HG03378 (cell line): ENCODE results near the gene PALLD.
"Not testable (repeated sequence)": the region's sequence is repeated elsewhere in the genome, so short reads cannot be mapped to it uniquely, and the experiment has no call there.

ENCODE experiments used
- ATAC-seq: cut with Tn5 transposase; IDR thresholded peaks from one replicate; pipeline ENCODE4 v1.9.1; 2021; ENCODE audit warnings: mild to moderate bottlenecking, moderate library complexity; ENCODE audit not compliant: unreplicated experiment

Gene PALLD

DNA sequence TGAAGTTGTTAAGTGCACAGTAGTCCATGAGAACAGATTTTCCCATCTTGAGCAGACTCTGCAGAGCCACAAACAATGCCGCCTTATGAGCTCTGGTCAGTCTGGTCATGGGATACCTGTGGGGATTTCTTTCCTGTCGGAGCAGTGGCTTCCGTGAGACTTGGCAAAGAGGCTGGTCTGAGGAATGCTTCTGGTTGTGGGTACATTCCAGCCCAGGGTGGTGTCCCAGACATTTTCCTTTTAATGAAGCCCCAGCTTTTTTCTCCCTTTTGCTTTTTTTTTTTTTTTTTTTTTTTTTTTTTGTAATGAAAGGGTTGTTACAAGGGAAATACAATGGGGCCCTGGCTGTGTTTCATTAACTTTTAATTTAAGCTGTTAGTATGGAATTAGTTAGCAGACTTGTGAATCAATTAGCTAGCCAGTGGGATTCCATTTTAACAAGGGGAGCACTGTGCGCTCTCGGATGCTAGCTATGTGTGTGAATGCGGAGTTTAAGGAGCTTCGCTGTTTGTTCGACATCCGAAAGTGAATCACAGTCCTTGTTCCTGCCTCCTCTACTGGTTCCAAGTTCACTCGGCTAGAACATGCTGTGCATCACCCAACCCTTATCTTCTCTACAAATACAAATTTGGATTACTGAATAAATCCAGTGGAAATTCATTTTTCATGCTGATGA lies 288.1 kb downstream of the PALLD start:
- no peak for ATAC-seq

DNA sequence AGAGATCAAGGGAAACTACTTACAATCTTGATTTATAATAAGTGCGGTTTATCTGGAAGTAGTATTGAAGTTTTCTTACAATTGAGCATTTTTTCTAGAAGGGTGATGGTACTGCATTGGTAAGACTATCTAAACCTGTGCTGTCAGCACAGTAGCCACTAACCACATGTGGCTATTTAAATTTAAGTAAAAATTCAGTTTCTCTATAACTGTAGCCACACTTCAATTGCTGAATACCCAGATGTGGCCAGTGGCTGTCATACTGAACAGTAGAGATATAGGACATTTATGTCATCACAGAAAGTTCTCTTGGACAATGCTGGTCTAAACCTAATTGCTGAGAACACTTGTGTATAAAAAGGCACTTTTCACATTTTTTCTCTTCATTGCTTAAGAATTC lies 290.5 kb downstream of the PALLD start:
- ATAC-seq = no peak

DNA sequence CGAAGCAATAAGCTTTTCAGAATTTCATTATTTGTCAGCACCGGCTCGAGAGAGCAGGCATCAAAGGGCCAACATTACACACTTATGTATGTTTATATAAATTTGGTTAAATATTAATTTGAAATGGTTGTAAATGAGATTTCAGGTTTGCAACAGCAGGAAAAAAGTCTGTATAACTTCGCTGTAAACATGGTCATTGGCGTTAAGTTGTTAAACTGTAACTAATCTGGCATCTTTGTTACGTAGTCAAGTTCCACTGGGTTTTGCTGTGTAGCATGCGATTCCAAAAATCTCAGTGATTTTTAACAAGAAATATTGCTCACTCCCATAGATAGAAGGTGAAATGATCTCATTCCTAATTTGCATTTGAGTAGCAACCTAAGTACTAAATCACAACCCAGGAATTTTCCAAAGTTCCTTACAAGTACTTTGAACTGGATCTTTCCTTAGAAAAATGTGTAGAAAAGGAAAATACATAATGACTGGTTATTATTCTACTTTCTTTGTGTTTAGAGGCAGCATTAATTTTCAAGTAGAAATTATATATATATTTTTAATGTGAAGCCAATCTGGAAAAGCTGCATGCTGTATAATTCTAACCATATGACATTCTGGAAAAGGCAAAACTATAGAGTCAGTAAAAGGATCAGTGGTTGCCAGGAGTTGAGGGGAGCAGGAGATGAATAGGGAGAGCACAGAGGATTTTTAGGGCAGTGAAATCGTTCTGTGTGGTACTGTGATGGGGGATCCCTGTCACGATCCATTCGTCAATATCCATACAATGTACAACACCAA lies 291.1 kb downstream of the PALLD start:
- ATAC-seq = no peak

DNA sequence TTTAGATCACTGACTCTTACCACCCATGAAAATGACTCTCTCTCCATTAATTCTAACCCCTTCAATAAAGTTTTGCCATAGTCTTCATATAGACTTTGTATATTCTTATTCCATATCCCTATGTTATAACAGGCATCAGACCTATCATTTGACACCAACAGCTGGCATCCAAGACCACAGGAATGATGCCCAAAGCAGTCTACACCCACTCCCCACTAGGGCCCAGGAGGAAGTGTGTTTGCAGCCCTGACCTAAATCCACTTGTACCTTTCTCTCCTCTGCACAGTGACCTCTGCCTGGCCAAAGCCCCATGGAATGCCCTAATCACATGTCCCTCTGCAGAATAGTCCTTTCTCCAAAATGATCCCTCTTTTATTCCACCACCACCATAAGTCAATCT lies 294.0 kb downstream of the PALLD start:
- no peak for ATAC-seq

GRCh38 chr4:168791376-168791775 lies 294.5 kb downstream of the PALLD start:
- ATAC-seq = no peak

GRCh38 chr4:168793542-168793941 lies 296.7 kb downstream of the PALLD start:
- no peak for ATAC-seq

- no peak for ATAC-seq
Observed at GRCh38 chr4:168794092-168794707, 297.3 kb downstream of the PALLD start.

DNA sequence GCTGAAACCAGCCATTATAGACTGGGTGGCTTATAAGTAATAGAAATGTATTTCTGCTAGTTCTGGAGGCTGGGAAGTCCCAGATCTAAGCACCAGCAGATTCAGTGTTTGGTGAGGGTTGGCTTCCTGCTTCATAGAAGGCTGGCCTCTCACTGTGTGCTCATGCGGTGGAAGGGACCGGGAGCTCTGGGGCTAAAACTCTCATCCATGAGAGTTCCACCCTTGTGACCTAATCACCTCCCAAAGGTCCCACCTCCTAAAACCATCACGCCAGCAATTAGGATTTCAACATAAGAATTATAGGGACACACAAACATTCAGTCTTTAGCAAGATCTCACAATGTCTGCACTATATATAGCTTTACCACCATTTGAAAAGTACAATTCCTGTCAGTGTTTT lies 298.0 kb downstream of the PALLD start:
- ATAC-seq = no peak

- ATAC-seq = no peak
Observed at GRCh38 chr4:168795346-168795745, 298.5 kb downstream of the PALLD start.

GRCh38 chr4:168796362-168797106 lies 299.7 kb downstream of the PALLD start:
- no peak for ATAC-seq

GRCh38 chr4:168797194-168797593 lies 300.3 kb downstream of the PALLD start:
- ATAC-seq = no peak

GRCh38 chr4:168797738-168798375 lies 301.0 kb downstream of the PALLD start:
- ATAC-seq = no peak

DNA sequence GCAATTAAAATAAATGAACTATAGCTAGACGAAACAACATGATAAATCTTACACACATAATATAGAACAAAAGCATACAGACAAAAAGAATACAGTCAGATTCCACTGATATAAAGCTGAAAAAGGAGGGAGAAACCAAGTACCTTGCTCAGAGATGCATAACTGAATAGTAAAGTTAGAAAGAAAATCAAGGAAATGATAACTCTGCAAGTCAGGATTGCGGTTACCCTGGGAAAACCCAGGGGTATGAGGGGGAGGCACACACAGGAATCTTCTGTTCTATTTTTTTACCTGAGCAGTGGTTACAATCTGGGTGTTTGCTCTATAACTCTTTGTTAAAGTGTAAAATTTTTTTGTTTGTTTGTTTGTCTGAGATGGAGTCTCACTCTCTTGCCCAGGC lies 304.1 kb downstream of the PALLD start:
- ATAC-seq = no peak

DNA sequence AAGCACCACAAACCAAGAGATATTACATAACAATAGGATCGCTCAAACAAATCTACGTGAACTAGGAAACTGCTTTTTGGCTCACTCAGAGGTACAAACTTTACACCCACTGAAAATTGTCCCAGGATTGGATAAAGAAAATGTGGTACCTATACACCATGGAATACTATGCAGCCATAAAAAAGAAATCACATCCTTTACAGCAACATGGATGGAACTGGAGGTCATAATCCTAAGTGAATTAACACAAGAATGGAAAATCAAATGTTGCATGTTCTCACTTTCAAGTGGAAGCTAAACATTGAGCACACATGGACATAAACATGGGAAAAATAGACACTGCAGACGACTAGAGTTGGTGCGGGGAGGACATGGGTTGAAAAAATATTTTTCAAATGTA lies 305.4 kb downstream of the PALLD start:
- no peak for ATAC-seq

DNA sequence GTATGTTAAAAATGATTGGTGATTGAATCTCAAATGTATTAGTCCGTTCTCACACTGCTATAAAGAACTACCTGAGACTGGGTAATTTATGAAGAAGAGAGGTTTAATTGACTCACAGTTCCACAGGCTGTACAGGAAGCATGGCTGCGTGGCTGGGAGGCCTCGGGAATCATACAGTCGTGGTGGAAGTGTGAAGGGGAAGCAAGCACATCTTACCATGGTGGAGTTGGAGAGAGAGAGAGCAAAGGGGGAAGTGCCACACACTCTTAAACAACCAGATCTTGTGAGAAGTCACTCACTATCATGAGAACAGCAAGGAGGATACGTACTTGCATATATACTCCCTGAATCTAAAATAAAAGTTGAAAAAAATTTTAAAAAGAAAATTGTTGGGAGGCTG lies 306.2 kb downstream of the PALLD start:
- ATAC-seq = not testable (repeated sequence)

DNA sequence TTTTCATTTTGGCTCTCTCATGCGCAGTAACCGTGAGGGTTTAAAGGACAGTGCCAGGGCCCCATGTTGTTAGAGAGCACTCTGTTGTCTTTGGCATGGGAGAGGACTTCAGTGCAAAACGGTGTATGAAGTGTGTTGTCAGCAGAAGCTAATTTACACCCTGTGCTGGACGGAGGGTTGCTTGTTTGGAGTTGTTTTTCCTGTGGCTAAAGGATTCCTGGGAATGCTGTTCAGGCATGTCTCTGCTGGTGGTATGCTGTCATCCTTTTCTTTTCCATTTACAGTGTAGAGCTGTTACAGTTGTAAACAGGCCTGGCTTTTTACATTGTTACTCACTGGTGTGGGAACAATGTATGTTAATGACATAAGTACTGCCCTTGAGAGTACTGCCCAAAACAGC lies 306.9 kb downstream of the PALLD start:
- ATAC-seq = no peak

DNA sequence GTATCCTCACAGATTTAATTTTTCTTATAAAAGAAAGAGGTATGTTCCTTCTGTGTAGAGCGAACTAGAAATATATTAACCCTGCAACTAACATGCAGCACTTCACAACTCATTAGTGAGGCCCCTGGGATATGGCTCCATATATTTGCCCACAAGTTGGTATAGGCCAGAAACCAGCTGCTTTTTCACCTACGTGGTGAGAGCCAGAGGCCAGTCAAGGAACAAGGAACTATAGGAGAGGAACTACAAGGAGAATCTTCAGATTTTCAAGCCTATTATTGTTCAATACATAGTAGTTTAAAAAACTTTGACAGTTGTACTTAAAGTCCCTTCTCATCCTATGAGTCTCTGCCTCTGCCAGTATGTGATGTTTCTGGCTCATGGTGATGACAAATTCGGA lies 307.3 kb downstream of the PALLD start:
- ATAC-seq = no peak

DNA sequence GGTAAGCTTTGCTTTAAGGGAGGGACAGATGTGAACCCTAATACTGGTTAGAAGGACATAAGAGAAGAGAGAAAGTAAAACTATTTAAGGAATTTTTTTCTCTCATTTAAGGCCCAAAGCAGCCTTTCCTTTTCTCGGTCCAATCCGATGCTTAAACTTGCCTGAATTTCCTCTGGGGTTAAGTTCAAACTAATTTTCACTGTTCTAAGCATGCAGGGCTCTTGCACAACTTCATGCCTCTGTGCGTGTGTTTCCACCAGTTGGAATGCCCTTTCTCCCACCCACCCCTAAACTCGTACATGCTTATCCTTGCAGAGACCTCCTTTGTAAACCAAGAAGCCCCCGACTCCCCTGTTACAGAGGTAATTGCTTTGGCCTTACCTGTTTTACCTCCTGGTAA lies 308.5 kb downstream of the PALLD start:
- ATAC-seq = no peak

DNA sequence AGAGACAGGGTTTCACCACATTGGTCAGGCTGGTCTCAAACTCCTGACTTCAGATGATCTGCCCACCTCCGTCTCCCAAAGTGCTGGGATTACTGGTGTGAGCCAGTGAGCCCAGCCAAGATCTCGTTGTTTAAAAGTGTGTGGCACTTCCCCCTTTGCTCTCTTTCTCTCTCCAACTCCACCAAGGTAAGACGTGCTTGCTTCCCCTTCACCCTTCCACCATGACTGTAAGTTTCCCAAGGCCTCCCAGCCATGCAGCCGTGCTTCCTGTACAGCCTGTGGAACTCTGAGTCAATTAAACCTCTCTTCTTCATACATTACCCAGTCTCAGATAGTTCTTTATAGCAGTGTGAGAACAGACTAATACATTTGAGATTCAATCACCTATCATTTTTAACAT lies 309.4 kb downstream of the PALLD start:
- ATAC-seq = not testable (repeated sequence)

DNA sequence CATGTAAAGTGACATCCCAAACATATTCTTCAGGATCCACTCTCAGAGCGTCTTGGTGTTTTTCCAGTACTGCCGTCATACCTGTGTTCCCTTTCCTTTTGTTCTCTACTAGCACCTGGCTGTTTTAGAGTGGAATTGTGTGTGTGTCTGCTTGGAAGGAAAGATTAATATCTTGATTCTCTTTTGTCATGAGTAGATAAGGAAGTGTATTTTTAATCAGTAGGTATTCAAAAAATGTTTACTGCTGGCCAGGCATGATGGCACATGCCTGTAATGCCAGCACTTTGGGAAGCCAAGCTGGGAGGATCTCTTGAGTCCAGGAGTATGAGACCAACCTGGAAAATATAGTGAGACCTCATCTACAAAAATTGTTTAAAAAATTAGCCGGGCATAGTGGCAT lies 314.4 kb downstream of the PALLD start:
- no peak for ATAC-seq
